ENCODE results near the gene SECTM1.
A peak's percentile ranks its signal among the peaks of the same experiment; 100 is the strongest.

Gene SECTM1

DNA sequence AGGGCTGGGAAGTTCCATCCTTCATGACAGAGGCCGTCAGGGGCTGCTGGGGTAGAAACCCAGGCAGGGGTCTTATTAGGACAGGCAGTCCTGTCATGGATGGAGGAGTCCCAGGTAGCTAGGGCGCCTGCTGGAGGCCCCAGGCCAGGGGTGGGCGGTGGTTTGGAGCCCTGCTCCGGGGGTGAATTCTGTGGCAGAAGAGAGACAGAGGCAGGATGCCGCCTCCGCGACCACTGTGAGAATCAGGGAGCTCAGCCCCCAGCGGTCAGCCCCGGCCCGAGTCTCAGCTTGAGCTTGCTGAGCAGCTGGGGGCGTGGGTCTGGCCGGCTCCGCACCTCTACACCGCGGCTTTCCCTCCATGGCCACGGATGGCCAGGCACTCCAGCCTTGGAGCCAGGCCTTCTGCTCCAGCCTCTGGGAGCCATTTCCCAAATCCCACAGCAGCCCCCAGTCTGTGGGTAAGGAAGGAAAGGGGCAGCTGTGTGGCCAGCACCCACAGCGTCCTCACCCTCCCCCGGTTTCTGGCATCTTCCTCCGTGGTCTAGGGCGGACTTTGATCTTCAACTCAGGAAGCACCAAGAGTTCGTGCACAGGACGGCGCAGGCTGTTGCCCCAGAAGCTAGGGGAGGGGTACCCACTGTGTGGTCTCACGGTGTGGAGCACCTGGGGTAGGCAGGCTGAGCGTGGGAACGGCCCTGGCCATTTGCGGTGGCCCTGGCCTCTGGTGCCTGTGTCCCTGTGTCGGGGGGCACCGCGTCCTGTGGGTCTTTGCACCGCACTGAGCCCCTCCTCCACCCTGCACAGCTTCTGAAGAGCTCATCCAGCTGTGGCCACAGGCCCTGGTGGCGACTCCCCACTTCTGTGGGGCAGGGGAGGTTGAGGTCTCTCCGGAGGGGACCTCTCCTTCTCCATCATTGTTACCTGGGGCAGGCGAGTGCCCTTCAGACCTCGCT is 30.3 kb downstream of the SECTM1 start:
- TF ChIP-seq, protein P1, sequence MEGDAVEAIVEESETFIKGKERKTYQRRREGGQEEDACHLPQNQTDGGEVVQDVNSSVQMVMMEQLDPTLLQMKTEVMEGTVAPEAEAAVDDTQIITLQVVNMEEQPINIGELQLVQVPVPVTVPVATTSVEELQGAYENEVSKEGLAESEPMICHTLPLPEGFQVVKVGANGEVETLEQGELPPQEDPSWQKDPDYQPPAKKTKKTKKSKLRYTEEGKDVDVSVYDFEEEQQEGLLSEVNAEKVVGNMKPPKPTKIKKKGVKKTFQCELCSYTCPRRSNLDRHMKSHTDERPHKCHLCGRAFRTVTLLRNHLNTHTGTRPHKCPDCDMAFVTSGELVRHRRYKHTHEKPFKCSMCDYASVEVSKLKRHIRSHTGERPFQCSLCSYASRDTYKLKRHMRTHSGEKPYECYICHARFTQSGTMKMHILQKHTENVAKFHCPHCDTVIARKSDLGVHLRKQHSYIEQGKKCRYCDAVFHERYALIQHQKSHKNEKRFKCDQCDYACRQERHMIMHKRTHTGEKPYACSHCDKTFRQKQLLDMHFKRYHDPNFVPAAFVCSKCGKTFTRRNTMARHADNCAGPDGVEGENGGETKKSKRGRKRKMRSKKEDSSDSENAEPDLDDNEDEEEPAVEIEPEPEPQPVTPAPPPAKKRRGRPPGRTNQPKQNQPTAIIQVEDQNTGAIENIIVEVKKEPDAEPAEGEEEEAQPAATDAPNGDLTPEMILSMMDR (IDR thresholded peaks at IDR 0.05; ENCODE audit: control insufficient read depth, insufficient read depth, low read depth, low read length, missing control alignments) = no peak
- no peak overlapping the region for H3K4me3 ChIP-seq (ENCODE audit: control insufficient read depth, low read depth, low read length)
- no peak for DNase-seq (ENCODE audit: low read depth)

DNA sequence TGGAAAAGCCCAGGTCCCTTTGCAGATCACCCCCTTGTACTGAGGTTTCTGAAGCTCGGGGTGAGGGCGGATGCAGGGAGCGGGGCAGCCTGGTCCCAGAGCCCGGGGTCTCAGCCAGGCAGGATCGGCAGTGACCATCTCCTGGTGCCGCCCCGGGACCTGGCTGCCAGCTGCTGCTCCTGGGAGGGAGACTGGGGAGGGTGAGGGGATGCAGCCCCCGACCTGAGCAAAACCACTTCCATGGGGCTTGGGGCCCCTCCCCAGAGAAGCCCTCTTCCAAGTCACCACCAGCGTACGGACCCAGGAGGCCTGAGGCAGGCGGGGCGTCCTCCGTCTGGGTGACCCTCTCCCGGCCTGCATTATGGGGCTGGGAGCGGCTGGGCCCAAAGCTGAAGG is 31.0 kb downstream of the SECTM1 start:
- DNase-seq (ENCODE audit: low read depth) = no peak
- TF ChIP-seq, protein P1 (IDR thresholded peaks at IDR 0.05; ENCODE audit: control insufficient read depth, insufficient read depth, low read depth, low read length, missing control alignments) = no peak
- H3K4me3 ChIP-seq (ENCODE audit: control insufficient read depth, low read depth, low read length) = no peak overlapping the region

DNA sequence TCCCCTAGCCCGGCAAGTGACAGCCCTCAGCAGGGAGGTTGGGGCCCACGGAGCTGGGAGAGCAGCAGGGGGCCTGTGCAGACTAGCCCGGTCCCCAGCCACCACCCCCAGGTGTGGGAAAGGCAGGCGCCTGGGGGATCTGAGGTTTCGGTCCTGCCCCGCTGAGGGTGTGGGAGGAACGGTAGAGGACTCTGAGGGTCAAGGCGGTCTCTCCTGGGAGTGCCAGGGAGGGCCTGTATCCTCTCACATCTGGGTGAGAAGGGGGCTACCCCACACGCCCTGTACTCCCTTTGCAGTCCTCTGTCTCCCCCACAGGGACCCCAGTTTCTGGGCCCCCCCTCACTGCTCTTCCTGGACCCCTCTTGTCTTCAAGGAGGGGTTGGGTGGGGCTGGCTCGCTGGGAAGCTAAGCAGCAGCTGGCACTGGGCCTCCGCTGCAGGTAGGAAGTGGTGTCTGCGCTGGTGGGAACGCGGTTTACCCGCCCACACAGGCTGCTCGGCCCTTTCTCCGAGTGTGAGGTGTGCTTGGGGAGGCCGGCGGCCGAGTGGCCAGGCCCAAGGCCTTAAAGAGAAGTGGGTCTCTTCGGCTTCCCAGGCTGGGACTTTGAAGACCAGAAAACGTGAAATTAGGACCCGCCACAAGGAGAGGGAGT is 31.5 kb downstream of the SECTM1 start:
- TF ChIP-seq, protein P1 (IDR thresholded peaks at IDR 0.05; ENCODE audit: control insufficient read depth, insufficient read depth, low read depth, low read length, missing control alignments) = no peak
- no peak for DNase-seq (ENCODE audit: low read depth)
- no peak overlapping the region for H3K4me3 ChIP-seq (ENCODE audit: control insufficient read depth, low read depth, low read length)

DNA sequence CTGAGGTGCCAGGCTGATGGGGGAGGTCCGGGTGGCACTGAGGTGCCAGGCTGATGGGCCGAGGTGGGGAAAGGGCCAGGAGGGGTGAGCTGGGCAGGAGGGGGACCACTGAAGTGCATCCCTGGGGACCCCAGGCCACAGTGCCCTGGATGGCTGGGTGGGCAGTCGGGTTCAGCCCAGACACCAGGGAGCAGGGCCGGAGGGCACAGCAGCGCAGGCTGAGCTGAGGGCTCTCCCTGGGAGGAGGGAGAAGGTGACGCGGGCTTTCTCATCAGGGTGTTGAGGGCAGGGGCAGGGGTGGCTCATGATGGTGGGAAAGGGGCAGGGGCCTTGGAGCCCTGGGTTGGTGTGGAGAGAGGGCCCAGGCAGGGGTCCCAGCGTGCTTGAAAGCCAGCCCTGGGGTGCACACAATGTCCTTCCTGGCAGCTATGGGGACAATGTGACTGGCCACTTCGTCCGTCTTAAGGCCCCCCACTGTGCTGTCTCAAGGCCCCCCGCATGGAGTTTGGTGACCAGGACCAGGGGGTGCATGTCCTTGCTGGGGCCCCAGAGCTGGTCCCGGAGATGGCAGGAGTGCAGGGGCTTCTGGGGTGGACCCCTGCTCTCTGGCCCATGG is 32.2 kb downstream of the SECTM1 start:
- DNase-seq (ENCODE audit: low read depth) = no peak
- no peak overlapping the region for H3K4me3 ChIP-seq (ENCODE audit: control insufficient read depth, low read depth, low read length)
- TF ChIP-seq, protein P1 (IDR thresholded peaks at IDR 0.05; ENCODE audit: control insufficient read depth, insufficient read depth, low read depth, low read length, missing control alignments) = no peak

DNA sequence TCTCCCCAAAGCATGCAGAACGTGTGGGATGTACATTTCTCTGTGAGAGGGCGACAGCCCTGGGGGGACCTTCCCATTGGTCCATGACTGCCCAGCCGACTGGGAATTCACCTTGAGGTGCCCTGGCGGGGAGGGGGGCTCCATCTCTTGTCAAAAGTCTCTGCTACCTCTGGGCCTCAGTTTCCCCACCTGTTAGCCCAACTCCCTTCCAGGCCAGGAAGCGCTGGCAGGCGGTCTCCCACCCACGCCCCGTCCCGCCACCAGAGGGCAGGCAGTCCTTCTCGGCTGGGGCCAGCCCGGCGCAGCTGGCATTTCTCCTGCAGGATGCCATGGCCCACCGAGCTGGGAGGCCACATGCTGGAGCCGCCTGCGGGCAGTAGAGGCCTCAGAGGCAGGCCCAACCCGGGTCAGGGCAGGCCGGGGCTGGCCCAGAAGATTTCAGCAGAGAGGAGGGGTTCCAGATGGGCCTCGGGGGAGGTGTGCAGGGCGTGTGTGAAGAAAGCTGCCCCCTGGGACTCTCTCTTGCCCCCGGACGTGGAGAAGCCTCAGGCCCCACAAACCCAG is 32.8 kb downstream of the SECTM1 start:
- no peak overlapping the region for H3K4me3 ChIP-seq (ENCODE audit: control insufficient read depth, low read depth, low read length)
- TF ChIP-seq, protein P1 (IDR thresholded peaks at IDR 0.05; ENCODE audit: control insufficient read depth, insufficient read depth, low read depth, low read length, missing control alignments) = peak; percentile 84
- no peak for DNase-seq (ENCODE audit: low read depth)

- TF ChIP-seq, protein P1 (IDR thresholded peaks at IDR 0.05; ENCODE audit: control insufficient read depth, insufficient read depth, low read depth, low read length, missing control alignments) = no peak
- no peak overlapping the region for H3K4me3 ChIP-seq (ENCODE audit: control insufficient read depth, low read depth, low read length)
- DNase-seq (ENCODE audit: low read depth) = no peak
These were observed 33.3 kb downstream of the SECTM1 start for GRCh38 chr17:82300228-82300627.

All from AG09309 (cell line).